NCI-H2081 (cell line): Measurements from ENCODE around the gene MYOM1.
A peak's percentile ranks its signal among the peaks of the same experiment; 100 is the strongest.

ENCODE experiments used
- DNase-seq, 2 experiments: peaks; one replicate each; lab custom pipeline; 2025; lab: John Stamatoyannopoulos, UW

Gene MYOM1

DNA sequence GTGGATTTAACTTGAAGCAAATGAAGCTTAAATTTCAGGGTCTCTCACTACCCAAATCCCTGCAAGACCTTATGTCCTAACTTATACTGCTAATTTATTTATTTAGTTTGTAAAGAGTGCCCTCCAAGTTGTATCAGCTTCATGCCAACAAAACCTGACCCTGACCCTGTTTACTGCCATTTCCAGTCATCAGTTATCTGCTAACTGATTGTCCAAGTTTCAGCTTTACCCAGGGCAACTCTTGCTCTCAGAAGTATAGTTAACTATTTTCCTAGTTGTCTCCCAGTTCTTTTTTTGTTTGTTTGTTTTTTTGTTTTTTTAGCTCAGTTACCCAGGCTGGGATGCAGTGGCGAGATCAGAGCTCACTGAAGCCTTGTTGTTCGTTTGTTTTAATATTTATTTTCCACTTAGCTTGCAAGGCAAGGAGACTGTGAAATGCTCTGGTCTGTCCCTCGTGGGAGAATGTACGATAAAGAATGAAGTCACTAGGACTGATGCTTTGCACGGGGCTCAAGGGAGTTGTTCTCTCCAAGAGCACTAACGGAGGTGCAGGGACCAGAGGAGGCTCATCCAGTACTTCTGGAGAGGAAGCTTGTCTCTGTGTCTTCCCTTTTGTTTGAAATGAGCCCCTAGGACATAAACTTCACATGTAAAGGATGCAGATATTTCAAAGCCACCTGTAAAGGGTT is 35.3 kb downstream of the MYOM1 start:
- no peak for DNase-seq

- DNase-seq: no peak
These were observed 36.6 kb downstream of the MYOM1 start for GRCh38 chr18:3183103-3183717.

DNA sequence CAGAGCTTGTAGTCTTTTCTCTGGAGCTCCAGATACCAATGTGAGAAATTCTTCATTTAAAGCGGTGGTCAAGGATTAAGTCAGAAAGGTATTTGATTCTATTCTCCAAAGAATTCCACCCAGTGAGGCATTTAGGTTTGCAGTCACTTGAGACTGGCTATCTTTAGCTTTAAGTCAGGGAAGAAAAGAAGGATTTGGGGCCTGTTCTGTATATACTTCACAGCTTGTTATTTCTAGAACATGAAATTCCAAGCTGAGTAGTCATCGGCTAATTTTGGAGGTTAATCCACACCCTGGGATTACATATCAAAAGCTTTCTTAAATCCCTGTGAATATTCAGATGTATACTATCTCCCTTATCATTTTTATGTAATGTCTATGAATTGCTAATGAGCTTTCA is 39.4 kb downstream of the MYOM1 start:
- DNase-seq: no peak

GRCh38 chr18:3179430-3180089 is 40.2 kb downstream of the MYOM1 start:
- DNase-seq: no peak

DNA sequence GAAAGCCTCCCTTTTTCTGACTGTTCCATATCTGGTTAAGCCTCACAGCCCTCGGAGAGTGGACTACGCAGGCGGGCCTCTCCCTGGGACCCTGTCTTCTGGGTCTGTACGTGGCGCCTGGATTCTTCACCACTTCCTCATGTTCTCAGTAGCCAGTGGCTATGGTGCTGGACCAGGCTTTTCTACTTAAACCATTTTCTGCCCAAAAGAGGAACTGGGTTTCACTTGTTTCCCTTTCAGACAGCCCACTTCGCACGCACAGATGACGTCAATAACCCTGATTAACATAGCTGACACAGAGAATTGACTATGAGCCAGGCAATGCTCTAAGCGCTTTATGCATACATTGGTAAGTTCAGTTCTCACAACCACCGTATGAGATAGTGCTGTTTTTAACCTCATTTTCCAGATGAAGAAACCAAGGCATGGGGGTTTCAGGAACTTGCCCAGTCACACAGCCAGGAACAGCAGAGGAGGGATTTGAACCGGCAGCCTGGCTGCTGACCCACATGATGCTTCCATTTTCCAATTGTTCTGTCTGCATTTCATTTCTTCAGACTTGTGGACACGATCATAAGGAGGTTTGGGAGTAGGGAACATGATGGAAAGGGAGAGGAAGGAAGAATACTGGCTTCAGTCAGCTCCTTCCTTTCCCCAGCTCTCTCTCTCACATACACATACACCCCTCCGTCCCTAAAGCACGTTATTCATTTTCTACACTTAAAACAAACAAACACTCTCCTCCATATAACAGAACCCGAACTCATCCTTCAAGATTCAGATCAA is 41.7 kb downstream of the MYOM1 start:
- no peak for DNase-seq

GRCh38 chr18:3175195-3175758 is 44.5 kb downstream of the MYOM1 start:
- no peak for DNase-seq

DNA sequence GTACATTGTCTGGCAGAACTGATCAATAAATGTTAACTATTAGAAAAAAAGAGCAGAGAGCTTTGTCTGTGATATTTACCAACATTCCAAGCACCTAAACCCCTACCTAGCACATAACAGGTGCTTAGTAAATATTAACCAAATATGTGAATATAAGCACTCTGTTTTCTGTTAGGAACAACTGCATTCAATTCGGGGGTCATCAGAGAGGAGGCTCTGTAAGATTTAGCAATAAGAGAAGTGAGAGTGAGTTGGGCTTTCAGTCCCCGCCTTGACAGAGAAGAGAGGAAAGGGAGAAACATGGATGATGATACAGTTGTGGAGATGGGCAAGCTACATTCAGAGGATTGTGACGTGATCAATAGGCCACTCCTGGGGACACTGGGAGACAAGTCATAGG is 47.7 kb downstream of the MYOM1 start:
- DNase-seq: no peak

DNA sequence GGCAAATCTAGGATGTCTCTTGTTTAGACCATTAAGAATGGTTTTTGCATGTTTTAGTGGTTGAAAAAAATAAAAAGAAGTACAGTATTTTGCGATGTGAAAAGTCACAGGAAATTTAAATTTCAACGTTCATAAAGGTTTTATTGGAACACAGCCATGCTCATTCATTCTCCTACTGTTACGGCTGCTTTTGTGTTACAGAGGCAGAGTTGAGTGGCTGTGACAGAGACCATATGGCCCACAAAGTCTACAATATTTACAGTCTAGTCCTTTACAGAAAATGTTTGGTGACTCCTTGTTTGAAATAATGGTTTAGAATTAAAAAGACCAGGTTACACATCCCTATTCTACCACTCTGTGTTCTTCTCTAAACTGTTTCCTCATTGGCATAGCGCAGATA is 48.1 kb downstream of the MYOM1 start:
- DNase-seq: no peak

DNA sequence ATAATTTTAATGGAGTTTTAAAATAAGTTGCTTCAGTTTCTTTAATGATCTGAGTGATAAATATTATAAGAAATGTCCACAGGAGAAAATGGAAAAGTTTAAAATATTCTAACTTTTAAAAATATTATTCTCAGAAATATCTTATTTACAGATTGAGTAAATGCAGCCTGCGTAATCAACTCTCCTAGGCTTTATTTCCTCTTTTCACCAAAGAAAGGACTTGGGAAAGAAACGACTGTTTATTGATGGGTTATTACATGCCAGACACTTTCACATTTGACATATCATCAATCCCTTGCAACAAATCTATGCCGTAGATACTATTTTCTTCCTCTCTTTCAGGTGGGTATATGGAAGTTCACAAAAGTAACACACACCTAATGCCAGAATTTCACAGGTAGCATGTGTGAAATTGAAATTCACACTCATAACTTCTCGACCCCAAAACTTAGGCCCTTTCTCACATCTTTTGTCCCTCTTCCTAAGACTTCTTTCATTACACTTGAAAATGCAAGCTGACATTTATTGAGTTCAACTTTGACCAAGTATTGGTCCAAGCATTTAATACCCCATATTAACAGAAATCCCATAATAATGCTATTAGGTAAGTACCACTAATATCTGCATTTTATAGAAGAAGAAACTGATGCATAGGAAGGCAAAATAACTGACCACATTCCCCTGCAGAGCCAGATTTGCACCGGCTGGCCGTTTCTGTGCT is 49.2 kb downstream of the MYOM1 start:
- DNase-seq: no peak

- DNase-seq: no peak
These were observed 55.4 kb downstream of the MYOM1 start for GRCh38 chr18:3164381-3164780.

GRCh38 chr18:3163968-3164367 is 55.8 kb downstream of the MYOM1 start:
- no peak for DNase-seq

GRCh38 chr18:3162181-3162580 is 57.6 kb downstream of the MYOM1 start:
- no peak for DNase-seq

DNA sequence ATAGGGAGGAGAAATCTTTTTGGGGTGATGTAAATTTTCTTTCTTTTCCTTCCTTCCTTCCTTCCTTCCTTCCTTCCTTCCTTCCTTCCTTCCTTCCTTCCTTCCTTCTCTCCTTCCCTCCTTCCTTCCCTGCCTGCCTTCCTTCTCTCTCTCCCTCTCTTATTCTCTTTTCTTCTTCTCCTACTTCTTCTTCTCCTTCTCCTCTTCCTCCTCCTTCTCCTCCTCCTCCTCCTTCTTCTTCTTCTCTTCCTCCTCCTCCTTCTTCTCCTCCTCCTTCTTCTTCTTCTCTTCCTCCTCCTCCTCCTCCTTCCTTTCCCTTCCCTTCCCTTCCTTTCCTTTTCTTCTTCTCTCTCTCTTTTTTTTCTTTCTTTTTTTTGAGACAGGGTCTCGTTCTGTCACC is 59.9 kb downstream of the MYOM1 start:
- DNase-seq: no peak

- no peak for DNase-seq
These were observed 62.2 kb downstream of the MYOM1 start for GRCh38 chr18:3157606-3158005.

- no peak for DNase-seq
These were observed 62.7 kb downstream of the MYOM1 start for GRCh38 chr18:3157086-3157485.

GRCh38 chr18:3156325-3156640 is 63.5 kb downstream of the MYOM1 start:
- DNase-seq: no peak

- no peak for DNase-seq
These were observed 65.6 kb downstream of the MYOM1 start for GRCh38 chr18:3154214-3154613.

GRCh38 chr18:3153107-3153704 is 66.6 kb downstream of the MYOM1 start:
- no peak for DNase-seq

DNA sequence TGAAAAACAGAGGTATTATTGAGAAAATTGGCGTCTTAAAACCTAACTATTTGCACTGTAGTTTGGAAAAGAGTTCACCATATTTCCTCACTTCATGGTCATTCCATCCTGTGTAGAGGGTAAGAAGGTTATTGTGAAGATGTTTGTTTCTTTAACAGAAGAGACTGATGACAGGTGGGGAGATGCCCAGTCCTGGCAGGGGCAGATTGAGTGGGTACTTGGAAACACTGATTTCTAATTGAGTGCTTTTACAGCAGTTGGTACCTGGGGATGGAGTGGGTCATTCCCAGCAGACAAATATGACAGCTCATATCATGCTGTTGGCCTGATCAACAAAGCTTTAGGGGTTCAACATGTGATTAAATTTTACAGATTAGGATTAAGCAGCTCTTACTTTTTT is 67.5 kb downstream of the MYOM1 start:
- no peak for DNase-seq

DNA sequence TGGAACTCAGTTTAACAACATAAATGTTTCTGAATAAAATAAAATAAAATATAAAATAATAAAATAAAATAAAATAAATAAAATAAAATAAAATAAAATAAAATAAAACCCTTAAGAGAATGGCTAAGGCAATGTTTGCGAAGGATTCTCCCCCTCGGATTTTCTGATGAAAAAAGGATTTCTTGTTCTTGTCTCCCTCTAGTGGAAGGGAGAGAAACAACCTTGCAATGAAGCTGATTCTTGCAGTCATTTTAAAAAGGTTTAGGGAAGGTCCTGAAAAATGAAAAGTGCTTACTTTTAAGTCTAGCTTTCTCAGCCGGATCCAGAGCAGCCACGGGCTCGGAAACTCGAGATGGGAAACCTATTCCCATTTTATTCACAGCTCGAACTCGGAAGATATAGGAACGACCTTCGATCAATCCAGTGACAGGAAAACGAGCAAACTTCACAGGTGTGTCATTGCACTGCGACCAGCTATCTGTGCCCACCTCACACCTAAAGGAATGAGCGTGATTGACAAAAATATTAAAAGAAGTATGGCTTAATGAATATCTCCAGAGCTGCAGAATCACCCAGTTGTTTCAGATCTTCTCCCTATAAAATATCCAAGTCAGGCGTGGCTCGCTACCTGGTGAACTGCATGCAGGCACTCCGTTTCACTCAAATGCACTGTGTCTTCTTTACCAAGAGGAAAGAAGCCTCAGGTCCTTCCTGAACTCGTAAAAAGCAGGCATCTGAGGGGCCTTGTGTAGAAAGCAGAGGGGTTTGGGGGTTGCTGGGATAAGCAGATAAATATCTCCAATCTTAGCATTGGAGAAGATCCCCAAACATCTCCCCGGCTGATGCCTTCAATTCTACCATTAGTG is 68.1 kb downstream of the MYOM1 start:
- peak; percentile 38 to 39 for DNase-seq
